Ishikawa (cell line): ENCODE data around the gene KRTAP4-9.

ENCODE experiments used
- CEBPB ChIP-seq: IDR thresholded peaks from 2 replicates; pipeline ENCODE4 v1.6.1; 2012
- CREB1 ChIP-seq: IDR thresholded peaks from 2 replicates; pipeline ENCODE4 v1.6.1; 2012; ENCODE audit warnings: low read depth
- EGR1 ChIP-seq: IDR thresholded peaks from 2 replicates; pipeline ENCODE4 v1.6.1; 2012
- EP300 ChIP-seq: IDR thresholded peaks from 2 replicates; pipeline ENCODE4 v1.6.1; 2012; ENCODE audit warnings: borderline replicate concordance
- FOXM1 ChIP-seq: IDR thresholded peaks from 2 replicates; pipeline ENCODE4 v1.6.1; 2012; ENCODE audit warnings: low read depth, borderline replicate concordance
- MAX ChIP-seq: IDR thresholded peaks from 2 replicates; pipeline ENCODE4 v1.6.1; 2012
- NFIC ChIP-seq: IDR thresholded peaks from 2 replicates; pipeline ENCODE4 v1.6.1; 2012
- RAD21 ChIP-seq: IDR thresholded peaks from 2 replicates; pipeline ENCODE4 v1.6.1; 2012; ENCODE audit warnings: low read depth
- REST ChIP-seq: IDR thresholded peaks from 2 replicates; pipeline ENCODE4 v1.6.1; 2012; ENCODE audit warnings: low read depth, mild to moderate bottlenecking
- TAF1 ChIP-seq: IDR thresholded peaks from 2 replicates; pipeline ENCODE4 v1.6.1; 2012; ENCODE audit warnings: low read depth, mild to moderate bottlenecking
- TCF12 ChIP-seq: IDR thresholded peaks from 2 replicates; pipeline ENCODE4 v1.6.1; 2012; ENCODE audit warnings: low read depth
- TEAD4 ChIP-seq: IDR thresholded peaks from 2 replicates; pipeline ENCODE4 v1.6.1; 2012
- USF1 ChIP-seq: IDR thresholded peaks from 2 replicates; pipeline ENCODE4 v1.6.1; 2012
- YY1 ChIP-seq: IDR thresholded peaks from 2 replicates; pipeline ENCODE4 v1.6.1; 2012; ENCODE audit warnings: low read depth
- ZBTB7A ChIP-seq: IDR thresholded peaks from 2 replicates; pipeline ENCODE4 v1.6.1; 2012; ENCODE audit warnings: low read depth

The KRTAP4-9 gene

GRCh38 chr17:41084100-41084856, 20.9 kb upstream of the KRTAP4-9 start, which contains the start of gene KRTAP4-7:
Gene KRTAP4-7 (plus strand): TSS chr17:41084150. CDS start chr17:41084207, 57 bp downstream.
- TF ChIP-seq REST: 0 out of 2 replicates have a peak, but pooled peaks have one; percentile 36

GRCh38 chr17:41096055-41096454, 9.1 kb upstream of the KRTAP4-9 start:
- no peak for TF ChIP-seq TEAD4
- no peak for TF ChIP-seq YY1
- no peak for TF ChIP-seq EGR1

- TF ChIP-seq REST (no peak), MAX (no peak), TAF1 (no peak), RAD21 (no peak), NFIC (no peak), CEBPB (no peak), EP300 (no peak), TEAD4 (no peak), ZBTB7A (no peak), TCF12 (no peak), EGR1 (no peak)
Observed at GRCh38 chr17:41098042-41098441, 7.1 kb upstream of the KRTAP4-9 start, which contains the start of gene KRTAP4-8. Gene KRTAP4-8 (minus strand): TSS chr17:41098142. CDS start chr17:41098084, 58 bp downstream.

GRCh38 chr17:41098481-41098880, 6.7 kb upstream of the KRTAP4-9 start:
- TF ChIP-seq USF1 (no peak), FOXM1 (no peak), MAX (no peak)

GRCh38 chr17:41101586-41102259, 3.5 kb upstream of the KRTAP4-9 start, which contains the start of gene KRTAP4-16:
Gene KRTAP4-16 (minus strand): TSS chr17:41102209. CDS start chr17:41102209, 0 bp downstream.
- TF ChIP-seq TEAD4: no peak
- TF ChIP-seq FOXM1: no peak
- TF ChIP-seq USF1: no peak
- no peak for TF ChIP-seq MAX
- no peak for TF ChIP-seq TAF1
- no peak for TF ChIP-seq CREB1
- no peak for TF ChIP-seq TCF12
- no peak for TF ChIP-seq CEBPB
- TF ChIP-seq NFIC: no peak
- TF ChIP-seq YY1: no peak
- no peak for TF ChIP-seq RAD21
- no peak for TF ChIP-seq REST
- TF ChIP-seq EP300: no peak
- TF ChIP-seq ZBTB7A: no peak
